Tibial artery (tissue), 4 donors: ENCODE measurements around the gene CDH26.

Experiments used
- DNase-seq, 2 donors: peaks; one replicate each; pipeline ENCODE4 v3.0.0-alpha.2; 2019
- H3K27ac ChIP-seq, 2 donors: fragments of 200-600 bp; sonication (generic) in 1 of 2; 1 replicate in 1 of 2; 2 replicates in 1 of 2; pipeline ENCODE4 v1.5.1; 2018 to 2019; ENCODE audit warnings: mild to moderate bottlenecking in 1 of 2
- H3K27me3 ChIP-seq, 2 donors: fragments of 200-600 bp; sonication (generic) in 1 of 2; one replicate each; pipeline versions ENCODE4 v1.5.1 to v1.6.0; 2016 to 2019
- H3K36me3 ChIP-seq, 3 donors: fragments of 200-600 bp; sonication (generic) in 2 of 3; one replicate each; pipeline ENCODE4 v1.5.1; 2016 to 2019; ENCODE audit warnings: mild to moderate bottlenecking in 2 of 3
- H3K4me1 ChIP-seq, 4 donors: fragments of 200-600 bp; sonication (generic) in 2 of 4; 1 replicate in 3 of 4; 2 replicates in 1 of 4; pipeline ENCODE4 v1.5.1; 2016 to 2019
- H3K4me3 ChIP-seq, 2 donors: fragments of 200-600 bp; sonication (generic) in 1 of 2; 1 replicate in 1 of 2; 2 replicates in 1 of 2; pipeline ENCODE4 v1.5.1; 2018 to 2019; ENCODE audit warnings: mild to moderate bottlenecking in 2 of 2
- H3K9me3 ChIP-seq, 3 donors: fragments of 200-600 bp; sonication (generic) in 1 of 3; one replicate each; pipeline ENCODE4 v1.5.1; 2016 to 2019
- CTCF ChIP-seq, 2 experiments: fragments of 200-600 bp in 1 of 2; fragments of 450-650 bp in 1 of 2; IDR thresholded peaks; one replicate each; pipeline ENCODE4 v1.5.1; 2017 to 2019; ENCODE audit warnings: antibody characterized with exemption in 2 of 2, mild to moderate bottlenecking in 1 of 2, moderate library complexity in 1 of 2
- intact Hi-C: fragments of 100-400 bp; cut with DNase I; formaldehyde crosslinking; loops from one replicate; pipeline ENCODE4 v1.15.0; 2023; ENCODE audit warnings: low total_unique reads

Gene CDH26

GRCh38 chr20:60000271-60001042 lies 42.2 kb downstream of the CDH26 start:
- no peaks in the 10 kb centered on the region for H3K9me3 ChIP-seq
- no peak overlapping the region for H3K27ac ChIP-seq
- H3K4me1 ChIP-seq = no peaks in the 10 kb centered on the region
- no peaks in the 10 kb centered on the region for H3K36me3 ChIP-seq
- no peak for DNase-seq
- TF ChIP-seq CTCF (IDR thresholded peaks at IDR 0.05) = no peak
- no peaks in the 10 kb centered on the region for H3K27me3 ChIP-seq
- no peak overlapping the region for H3K4me3 ChIP-seq
- intact Hi-C loops = no loop called here

- H3K4me3 ChIP-seq = no peak overlapping the region
- no peaks in the 10 kb centered on the region for H3K36me3 ChIP-seq
- H3K9me3 ChIP-seq = no peaks in the 10 kb centered on the region
- H3K27me3 ChIP-seq = no peaks in the 10 kb centered on the region
- no peaks in the 10 kb centered on the region for H3K4me1 ChIP-seq
- intact Hi-C loops = no loop called here
- no peak for TF ChIP-seq CTCF (IDR thresholded peaks at IDR 0.05)
- DNase-seq = no peak
- no peak overlapping the region for H3K27ac ChIP-seq
Measured at GRCh38 chr20:60001108-60001507, 42.9 kb downstream of the CDH26 start.

GRCh38 chr20:60003776-60004175 lies 45.6 kb downstream of the CDH26 start:
- no peak for TF ChIP-seq CTCF (IDR thresholded peaks at IDR 0.05)
- no peak for DNase-seq
- H3K4me1 ChIP-seq = no peaks in the 10 kb centered on the region

GRCh38 chr20:60006261-60006660 lies 48.0 kb downstream of the CDH26 start:
- TF ChIP-seq CTCF (IDR thresholded peaks at IDR 0.05) = no peak
- Histone ChIP-seq H3K4me3 (no peak overlapping the region), H3K27ac (no peak overlapping the region), H3K27me3 (no peaks in the 10 kb centered on the region), H3K9me3 (no peaks in the 10 kb centered on the region), H3K4me1 (no peaks in the 10 kb centered on the region), H3K36me3 (no peaks in the 10 kb centered on the region)
- DNase-seq = no peak
- intact Hi-C loops = no loop called here

More at GRCh38 chr20:60003776-60004175, 45.6 kb downstream of the CDH26 start:
- Histone ChIP-seq H3K4me3 (no peak overlapping the region), H3K27ac (no peak overlapping the region), H3K9me3 (no peaks in the 10 kb centered on the region), H3K27me3 (no peaks in the 10 kb centered on the region), H3K36me3 (no peaks in the 10 kb centered on the region)
- intact Hi-C loops = no loop called here

- no peak for TF ChIP-seq CTCF (IDR thresholded peaks at IDR 0.05)
- no peak for DNase-seq
- no peak overlapping the region for H3K27ac ChIP-seq
- H3K27me3 ChIP-seq = no peaks in the 10 kb centered on the region
- intact Hi-C loops = no loop called here
- no peaks in the 10 kb centered on the region for H3K4me1 ChIP-seq
- H3K9me3 ChIP-seq = no peaks in the 10 kb centered on the region
- no peaks in the 10 kb centered on the region for H3K36me3 ChIP-seq
- H3K4me3 ChIP-seq = no peak overlapping the region
Measured at GRCh38 chr20:60007464-60007863, 49.2 kb downstream of the CDH26 start.
